Esophagus (tissue), 2 donors: Measurements from ENCODE around the gene HYAL2. TPM values are rescaled to one million over a fixed set of nuclear protein-coding genes. Genes with fewer than 3 reads are reported as not detected.
"Not testable (repeated sequence)": the region's sequence is repeated elsewhere in the genome, so short reads cannot be mapped to it uniquely, and the experiment has no call there.

ENCODE experiments used
- H3K27ac ChIP-seq, 2 donors: one replicate each; pipeline ENCODE4 v1.5.1; 2013; ENCODE audit warnings: low read depth in 2 of 2, mild to moderate bottlenecking in 2 of 2, inconsistent platforms in 1 of 2, low read length in 1 of 2, moderate library complexity in 1 of 2
- H3K27me3 ChIP-seq, 2 donors: one replicate each; pipeline ENCODE4 v1.6.1; 2013; ENCODE audit warnings: low read length in 2 of 2, control low read depth in 1 of 2, mild to moderate bottlenecking in 1 of 2; ENCODE audit not compliant: insufficient read depth in 2 of 2, control insufficient read depth in 1 of 2
- H3K36me3 ChIP-seq, 2 donors: one replicate each; pipeline ENCODE4 v1.6.1; 2013; ENCODE audit warnings: low read length in 1 of 2; ENCODE audit not compliant: control insufficient read depth in 2 of 2, insufficient read depth in 2 of 2
- H3K4me1 ChIP-seq, 2 donors: one replicate each; pipeline ENCODE4 v1.6.1; 2013; ENCODE audit warnings: low read length in 1 of 2; ENCODE audit not compliant: control insufficient read depth in 2 of 2, insufficient read depth in 2 of 2
- H3K4me3 ChIP-seq, 2 donors: one replicate each; pipeline ENCODE4 v1.5.1; 2013; ENCODE audit warnings: low read length in 2 of 2, mild to moderate bottlenecking in 2 of 2, low read depth in 1 of 2, moderate library complexity in 1 of 2
- H3K9me3 ChIP-seq, 2 donors: one replicate each; pipeline ENCODE4 v1.6.1; 2013; ENCODE audit warnings: mild to moderate bottlenecking in 2 of 2, low read depth in 1 of 2, low read length in 1 of 2, moderate library complexity in 1 of 2; ENCODE audit not compliant: control insufficient read depth in 2 of 2, insufficient read depth in 1 of 2
- WGBS, 2 donors: extraction: QIAGEN DNeasy Blood & Tissue Kit; methylation state at CpG; one replicate each; pipeline ENCODE4 v1.1.7; 2013; 5-methylcytosine and 5-hydroxymethylcytosine counted together
- polyA plus RNA-seq, 2 donors: library from polyadenylated mRNA; stranded (reverse); fragments of 200-250 nt; gene quantifications; one replicate each; pipeline ENCODE4 v1.2.3, GENCODE V29; 2013
- donor health status: healthy with polysubstance abuse.
- donor health status: Bipolar disorder and iron deficiency.

HYAL2 gene
- polyA plus RNA-seq, 2 donors: 25.6 to 43.1 TPM

- H3K27ac ChIP-seq: no peak overlapping the region
- H3K27me3 ChIP-seq: no peaks in the 10 kb centered on the region
- no peak overlapping the region for H3K4me3 ChIP-seq
- H3K36me3 ChIP-seq: peaks cover 0 to 3% of the 10 kb centered on the region in 2 donors
- no peaks in the 10 kb centered on the region for H3K9me3 ChIP-seq
- peaks cover 0 to 10% of the 10 kb centered on the region in 2 donors for H3K4me1 ChIP-seq
- WGBS, 2 donors: 61% methylated on average over 50 to 65 of the region's 65 CpGs
Observed at GRCh38 chr3:50275141-50275995, 47.2 kb downstream of the HYAL2 start.

GRCh38 chr3:50274371-50275104, 48.0 kb downstream of the HYAL2 start:
- Histone ChIP-seq H3K4me1 (peaks cover 4 to 14% of the 10 kb centered on the region in 2 donors), H3K27me3 (no peaks in the 10 kb centered on the region), H3K4me3 (no peak overlapping the region), H3K9me3 (no peaks in the 10 kb centered on the region), H3K36me3 (peaks cover 0 to 3% of the 10 kb centered on the region in 2 donors), H3K27ac (no peak overlapping the region)
- WGBS, 2 donors: 36 to 38% methylated on average over 25 to 26 of the region's 26 CpGs

- H3K27ac ChIP-seq: no peak overlapping the region
Observed at GRCh38 chr3:50273689-50274065, 48.9 kb downstream of the HYAL2 start.

GRCh38 chr3:50272911-50273688, 49.4 kb downstream of the HYAL2 start:
- Histone ChIP-seq H3K4me1 (peaks cover 9 to 28% of the 10 kb centered on the region in 2 donors), H3K27me3 (no peaks in the 10 kb centered on the region), H3K27ac (peak overlapping the region in 1 of 2 donors; percentile 36), H3K9me3 (no peaks in the 10 kb centered on the region), H3K4me3 (peak overlapping the region; percentile 30 to 34), H3K36me3 (no peaks in the 10 kb centered on the region)
- WGBS, 2 donors: 7% methylated on average over 59 to 61 of the region's 61 CpGs

More at GRCh38 chr3:50273689-50274065, 48.9 kb downstream of the HYAL2 start:
- WGBS, 2 donors: 60 to 64% methylated on average over 31 of the region's 31 CpGs
- Histone ChIP-seq H3K4me1 (peaks cover 9 to 22% of the 10 kb centered on the region in 2 donors), H3K27me3 (no peaks in the 10 kb centered on the region), H3K9me3 (no peaks in the 10 kb centered on the region), H3K4me3 (no peak overlapping the region), H3K36me3 (peaks cover 0 to 3% of the 10 kb centered on the region in 2 donors)

DNA sequence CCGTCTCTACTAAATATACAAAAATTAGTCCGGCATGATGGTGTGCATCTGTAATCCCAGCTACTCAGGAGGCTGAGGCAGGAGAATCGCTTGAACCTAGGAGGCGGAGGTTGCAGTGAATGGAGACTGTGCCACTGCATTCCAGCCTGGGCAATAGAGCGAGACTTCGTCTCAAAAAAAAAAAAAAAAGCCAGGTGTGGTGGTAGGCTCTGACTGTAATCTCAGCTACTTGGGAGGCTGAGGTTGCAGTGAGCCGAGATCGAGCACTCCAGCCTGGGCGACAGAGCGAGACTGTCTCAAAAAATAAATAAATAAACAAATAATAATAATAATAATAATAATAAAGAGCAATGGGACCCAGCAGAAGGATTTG, 50.0 kb downstream of the HYAL2 start:
- not testable (repeated sequence) for H3K4me3 ChIP-seq, H3K9me3 ChIP-seq, H3K27ac ChIP-seq, H3K27me3 ChIP-seq, H3K36me3 ChIP-seq
- 54 to 63% methylated on average over 10 of the region's 10 CpGs for WGBS, 2 donors
- peaks cover 13 to 34% of the 10 kb centered on the region in 2 donors for H3K4me1 ChIP-seq

DNA sequence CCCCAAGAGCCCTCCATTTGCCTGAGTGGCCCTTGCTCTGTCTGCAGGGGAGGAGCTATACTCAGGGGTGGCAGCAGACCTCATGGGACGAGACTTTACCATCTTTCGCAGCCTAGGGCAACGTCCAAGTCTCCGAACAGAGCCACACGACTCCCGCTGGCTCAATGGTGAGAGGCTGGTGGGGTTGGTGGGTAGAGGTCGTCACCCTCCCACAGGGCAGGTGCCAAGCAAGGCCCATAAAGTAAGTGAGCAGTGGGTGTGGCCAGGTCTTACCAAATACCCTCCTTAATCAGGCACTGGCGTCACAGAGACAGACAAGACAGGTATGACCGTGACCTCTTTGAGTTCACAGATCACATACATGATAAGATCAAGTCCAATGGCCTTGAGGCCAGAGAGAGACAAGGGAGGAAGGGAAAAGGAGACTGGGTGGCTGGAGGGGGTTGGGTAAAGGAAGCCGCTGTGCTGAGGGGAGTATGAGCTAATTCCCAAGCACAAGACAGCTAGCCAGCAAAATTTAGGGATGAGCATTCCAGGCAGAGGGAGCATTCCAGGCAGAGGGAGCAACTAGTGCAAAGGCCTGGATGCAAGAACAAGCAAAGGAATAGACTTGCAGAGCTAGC, 51.1 kb downstream of the HYAL2 start:
- WGBS, 2 donors: 73 to 84% methylated on average over 10 of the region's 10 CpGs
- Histone ChIP-seq H3K27ac (no peak overlapping the region), H3K9me3 (no peaks in the 10 kb centered on the region), H3K36me3 (no peaks in the 10 kb centered on the region), H3K4me1 (peaks cover 13 to 34% of the 10 kb centered on the region in 2 donors), H3K27me3 (no peaks in the 10 kb centered on the region), H3K4me3 (no peak overlapping the region)

DNA sequence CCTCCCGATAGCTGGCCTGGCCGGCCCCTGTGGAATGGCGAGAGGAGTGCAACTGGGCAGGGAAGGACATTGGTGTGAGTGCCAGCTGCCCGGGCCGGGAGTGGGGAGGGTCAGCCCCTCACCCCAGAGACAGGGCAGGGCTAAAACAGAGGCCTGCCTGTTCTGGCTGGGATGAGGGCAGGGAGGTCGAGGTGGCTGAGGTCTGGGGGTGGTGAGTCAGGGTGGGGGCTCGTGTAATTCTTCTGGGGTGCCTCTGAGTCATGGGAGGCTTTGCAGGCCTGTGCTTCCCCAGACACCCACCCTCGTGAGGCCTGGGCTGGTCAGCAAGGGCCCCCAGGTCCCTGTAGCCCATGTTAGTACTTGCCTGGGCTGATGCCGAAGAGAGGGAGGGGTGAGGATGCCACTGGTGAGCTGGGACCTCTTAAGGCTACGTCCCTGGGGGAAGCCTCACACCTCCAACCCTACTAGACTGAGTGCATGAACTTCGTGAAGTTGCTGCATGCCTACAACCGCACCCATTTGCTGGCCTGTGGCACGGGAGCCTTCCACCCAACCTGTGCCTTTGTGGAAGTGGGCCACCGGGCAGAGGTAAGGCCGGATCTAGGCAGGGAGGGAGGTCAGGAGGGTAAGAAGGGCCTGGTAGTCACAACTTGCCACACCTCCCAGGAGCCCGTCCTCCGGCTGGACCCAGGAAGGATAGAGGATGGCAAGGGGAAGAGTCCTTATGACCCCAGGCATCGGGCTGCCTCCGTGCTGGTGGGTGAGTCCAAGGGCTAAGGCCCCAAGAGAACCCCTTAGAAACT, 51.9 kb downstream of the HYAL2 start:
- Histone ChIP-seq H3K36me3 (no peaks in the 10 kb centered on the region), H3K4me1 (peaks cover 13 to 34% of the 10 kb centered on the region in 2 donors), H3K27ac (no peak overlapping the region), H3K9me3 (no peaks in the 10 kb centered on the region), H3K4me3 (no peak overlapping the region), H3K27me3 (no peaks in the 10 kb centered on the region)
- WGBS, 2 donors: 74% methylated on average over 19 of the region's 19 CpGs

DNA sequence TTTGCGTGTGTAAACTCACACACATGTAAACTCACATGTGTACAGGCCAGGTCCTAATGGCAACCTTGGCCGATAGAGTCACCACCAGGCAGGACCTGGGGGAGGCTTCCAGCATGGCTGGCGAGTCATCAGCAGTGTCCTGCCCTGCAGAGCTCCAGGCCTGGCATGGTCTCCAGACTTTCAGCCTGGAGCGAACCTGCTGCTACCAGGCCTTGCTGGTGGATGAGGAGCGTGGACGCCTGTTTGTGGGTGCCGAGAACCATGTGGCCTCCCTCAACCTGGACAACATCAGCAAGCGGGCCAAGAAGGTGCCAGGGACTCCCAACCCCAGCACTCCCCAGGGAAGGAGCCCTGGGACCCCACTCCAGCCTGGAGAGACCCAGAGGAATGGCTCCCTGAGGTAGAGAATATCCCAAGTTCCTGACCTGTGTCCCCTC, 52.5 kb downstream of the HYAL2 start:
- H3K27ac ChIP-seq: peak overlapping the region in 1 of 2 donors; percentile 77
- H3K4me1 ChIP-seq: peaks cover 13 to 39% of the 10 kb centered on the region in 2 donors

More for the DNA sequence above, 52.5 kb downstream of the HYAL2 start:
- H3K4me3 ChIP-seq: no peak overlapping the region
- WGBS, 2 donors: 67 to 77% methylated on average over 8 of the region's 8 CpGs
- no peaks in the 10 kb centered on the region for H3K36me3 ChIP-seq
- H3K9me3 ChIP-seq: no peaks in the 10 kb centered on the region
- H3K27me3 ChIP-seq: no peaks in the 10 kb centered on the region
